ENCODE data around the gene GSG1L.

GSG1L gene

DNA sequence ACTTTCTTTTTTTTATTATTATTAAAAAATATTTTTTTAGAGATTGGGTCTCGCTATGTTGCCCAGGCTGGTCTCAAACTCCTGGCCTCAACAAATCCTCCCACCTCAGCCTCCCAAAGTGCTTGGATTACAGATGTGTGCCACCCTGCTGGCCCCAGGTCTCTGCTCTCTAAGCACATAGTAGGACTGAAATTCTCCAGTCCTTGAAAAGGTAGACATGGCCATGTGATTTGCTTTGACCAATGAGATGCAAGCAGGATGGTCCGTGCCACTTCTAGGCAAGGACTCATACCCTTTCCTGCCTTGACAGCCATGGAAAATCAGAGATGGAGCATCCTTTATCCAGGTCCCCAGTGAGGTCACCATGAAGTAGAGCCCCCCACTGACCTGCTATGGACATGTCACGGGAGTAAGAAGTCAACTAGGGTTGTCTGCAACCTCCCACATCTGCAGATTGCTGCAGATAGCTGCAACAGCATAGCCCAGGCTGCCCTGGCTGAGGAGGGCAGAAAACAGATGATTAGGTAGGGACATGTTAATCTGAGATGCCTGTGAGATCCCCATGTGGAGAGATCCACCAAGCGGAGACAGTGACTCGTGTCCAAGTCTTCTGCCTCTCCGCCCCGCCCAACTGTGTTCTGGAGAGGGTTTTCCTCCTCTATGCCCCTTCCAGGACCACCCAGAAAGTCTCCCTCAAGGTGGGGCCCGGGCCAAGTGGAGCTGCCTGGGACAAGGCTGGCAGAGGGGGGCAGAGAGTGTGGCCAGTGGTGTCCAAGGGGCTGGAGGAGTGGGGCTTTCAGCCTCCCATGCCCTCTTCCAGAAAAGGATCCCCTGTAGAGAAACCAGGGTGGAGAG lies 11.0 kb downstream of the GSG1L start:
- Histone ChIP-seq H3K4me3 (replicated peaks; ENCODE audit: low read depth, low read length) (no peak overlapping the region), H3K27me3 (replicated peaks; ENCODE audit: control insufficient read depth, insufficient read depth, low read length) (no peaks in the 10 kb centered on the region), H3K36me3 (ENCODE audit: control insufficient read depth, insufficient read depth, low read length) (no peaks in the 10 kb centered on the region)
- DNase-seq (ENCODE audit: extremely low read depth, insufficient read length) = no peak
- TF ChIP-seq, protein P1, sequence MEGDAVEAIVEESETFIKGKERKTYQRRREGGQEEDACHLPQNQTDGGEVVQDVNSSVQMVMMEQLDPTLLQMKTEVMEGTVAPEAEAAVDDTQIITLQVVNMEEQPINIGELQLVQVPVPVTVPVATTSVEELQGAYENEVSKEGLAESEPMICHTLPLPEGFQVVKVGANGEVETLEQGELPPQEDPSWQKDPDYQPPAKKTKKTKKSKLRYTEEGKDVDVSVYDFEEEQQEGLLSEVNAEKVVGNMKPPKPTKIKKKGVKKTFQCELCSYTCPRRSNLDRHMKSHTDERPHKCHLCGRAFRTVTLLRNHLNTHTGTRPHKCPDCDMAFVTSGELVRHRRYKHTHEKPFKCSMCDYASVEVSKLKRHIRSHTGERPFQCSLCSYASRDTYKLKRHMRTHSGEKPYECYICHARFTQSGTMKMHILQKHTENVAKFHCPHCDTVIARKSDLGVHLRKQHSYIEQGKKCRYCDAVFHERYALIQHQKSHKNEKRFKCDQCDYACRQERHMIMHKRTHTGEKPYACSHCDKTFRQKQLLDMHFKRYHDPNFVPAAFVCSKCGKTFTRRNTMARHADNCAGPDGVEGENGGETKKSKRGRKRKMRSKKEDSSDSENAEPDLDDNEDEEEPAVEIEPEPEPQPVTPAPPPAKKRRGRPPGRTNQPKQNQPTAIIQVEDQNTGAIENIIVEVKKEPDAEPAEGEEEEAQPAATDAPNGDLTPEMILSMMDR (IDR thresholded peaks at IDR 0.05; ENCODE audit: insufficient read depth, low read length, poor library complexity, severe bottlenecking) = no peak

DNA sequence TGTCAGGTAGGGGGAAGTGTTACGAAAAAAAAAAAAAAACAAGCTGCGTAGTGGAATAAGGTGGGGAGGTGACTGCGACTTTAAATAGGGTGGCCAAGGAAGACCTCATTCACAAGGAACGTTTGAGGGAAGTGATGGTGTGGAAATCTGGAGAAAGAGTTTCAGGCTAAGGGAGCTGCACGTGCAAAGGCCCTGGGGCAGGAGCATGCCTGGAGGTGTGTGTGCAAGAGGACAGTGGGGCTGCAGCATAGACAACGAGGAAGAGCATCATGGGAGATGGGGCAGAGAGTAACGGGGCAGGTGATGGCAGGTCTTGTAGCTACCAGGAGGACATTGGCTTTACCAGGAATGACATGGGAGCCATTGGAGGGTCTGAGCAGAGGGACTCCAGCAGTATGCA lies 12.0 kb downstream of the GSG1L start:
- H3K27me3 ChIP-seq (replicated peaks; ENCODE audit: control insufficient read depth, insufficient read depth, low read length) = no peaks in the 10 kb centered on the region
- DNase-seq (ENCODE audit: extremely low read depth, insufficient read length) = no peak
- H3K36me3 ChIP-seq (ENCODE audit: control insufficient read depth, insufficient read depth, low read length) = no peaks in the 10 kb centered on the region
- TF ChIP-seq, protein P1 (IDR thresholded peaks at IDR 0.05; ENCODE audit: insufficient read depth, low read length, poor library complexity, severe bottlenecking) = no peak
- no peak overlapping the region for H3K4me3 ChIP-seq (replicated peaks; ENCODE audit: low read depth, low read length)

DNA sequence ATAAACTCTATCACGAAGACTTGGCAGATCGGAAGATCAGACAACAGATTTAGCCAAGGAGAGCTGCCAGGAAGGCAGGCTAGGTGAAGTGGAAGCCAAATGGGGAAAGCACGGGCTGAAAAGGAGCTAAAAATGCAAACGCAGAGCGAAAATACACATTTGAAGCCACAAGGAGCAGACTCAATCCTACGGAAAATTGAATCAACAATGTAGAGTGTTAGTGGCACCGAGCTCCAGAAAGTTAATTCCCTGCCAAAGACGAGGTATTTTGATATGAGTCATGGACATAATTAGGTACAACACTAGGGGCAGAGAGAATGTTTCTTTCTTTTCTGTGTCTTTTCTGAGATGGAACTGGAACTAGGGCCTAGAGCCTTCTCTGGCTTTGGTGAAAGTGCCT lies 20.7 kb downstream of the GSG1L start:
- Histone ChIP-seq H3K27me3 (replicated peaks; ENCODE audit: control insufficient read depth, insufficient read depth, low read length) (no peaks in the 10 kb centered on the region; the same call in 1 of the 2 replicates), H3K4me3 (replicated peaks; ENCODE audit: low read depth, low read length) (no peak overlapping the region), H3K36me3 (ENCODE audit: control insufficient read depth, insufficient read depth, low read length) (no peaks in the 10 kb centered on the region)
- DNase-seq (ENCODE audit: extremely low read depth, insufficient read length) = no peak
- TF ChIP-seq, protein P1 (IDR thresholded peaks at IDR 0.05; ENCODE audit: insufficient read depth, low read length, poor library complexity, severe bottlenecking) = no peak

GRCh38 chr16:28041615-28042014 lies 21.9 kb downstream of the GSG1L start:
- Histone ChIP-seq H3K27me3 (replicated peaks; ENCODE audit: control insufficient read depth, insufficient read depth, low read length) (no peaks in the 10 kb centered on the region; the same call in 1 of the 2 replicates), H3K4me3 (replicated peaks; ENCODE audit: low read depth, low read length) (no peak overlapping the region), H3K36me3 (ENCODE audit: control insufficient read depth, insufficient read depth, low read length) (no peaks in the 10 kb centered on the region)
- TF ChIP-seq, protein P1 (IDR thresholded peaks at IDR 0.05; ENCODE audit: insufficient read depth, low read length, poor library complexity, severe bottlenecking) = no peak
- no peak for DNase-seq (ENCODE audit: extremely low read depth, insufficient read length)

GRCh38 chr16:28040039-28040438 lies 23.5 kb downstream of the GSG1L start:
- H3K36me3 ChIP-seq (ENCODE audit: control insufficient read depth, insufficient read depth, low read length) = no peaks in the 10 kb centered on the region
- TF ChIP-seq, protein P1 (IDR thresholded peaks at IDR 0.05; ENCODE audit: insufficient read depth, low read length, poor library complexity, severe bottlenecking) = no peak
- no peak for DNase-seq (ENCODE audit: extremely low read depth, insufficient read length)
- H3K27me3 ChIP-seq (replicated peaks; ENCODE audit: control insufficient read depth, insufficient read depth, low read length) = no peaks in the 10 kb centered on the region; the same call in none of the 2 replicates
- H3K4me3 ChIP-seq (replicated peaks; ENCODE audit: low read depth, low read length) = no peak overlapping the region
